Endothelial cell of umbilical vein (primary cell): ENCODE results near the gene SMCHD1. TPM values are rescaled to one million over a fixed set of nuclear protein-coding genes. Genes with fewer than 3 reads are reported as not detected.

ENCODE experiments used
- BruUV-seq: library from RNA; stranded (reverse); fragments of 400-500 nt; replicated peaks from 2 replicates; lab custom pipeline; 2021; lab: Mats Ljungman, UMichigan
- CTCF ChIA-PET: fragments of 300-600, 350-600 bp; sonication (Branson Sonifier 250); formaldehyde crosslinking; loops from one replicate; lab custom pipeline; 2021; ENCODE audit warnings: antibody characterized with exemption, inconsistent platforms; lab: Charles Lee
- POLR2A ChIA-PET: fragments of 300-600, 350-600 bp; sonication (Branson Sonifier 250); formaldehyde crosslinking; loops from one replicate; lab custom pipeline; 2021; ENCODE audit warnings: antibody characterized with exemption, inconsistent platforms; lab: Charles Lee
- DNase-seq: peaks from one replicate; pipeline ENCODE4 v3.0.0-alpha.2; 2011; ENCODE audit warnings: low read depth, low spot score
- FAIRE-seq: peaks from 2 replicates; lab custom pipeline; 2011; peaks lifted over from hg19 to GRCh38; lab: Jason Lieb, UNC
- H2AFZ ChIP-seq: 2 replicates; pipeline ENCODE4 v1.6.0; 2012; ENCODE audit warnings: low read depth, low read length, control low read depth, inconsistent platforms
- H3K27ac ChIP-seq: 2 replicates; pipeline ENCODE4 v1.5.1; 2011; ENCODE audit warnings: low read depth, mild to moderate bottlenecking, control low read depth, low read length, moderate library complexity; ENCODE audit not compliant: insufficient read depth
- H3K27me3 ChIP-seq, 2 experiments: 2 replicates each; pipeline versions ENCODE4 v1.6.0 to v1.6.1; 2011; ENCODE audit warnings: low read length in 2 of 2, mixed read lengths in 1 of 2; ENCODE audit not compliant: control insufficient read depth in 2 of 2, insufficient read depth in 2 of 2
- H3K36me3 ChIP-seq, 2 experiments: 2 replicates in 1 of 2; 3 replicates in 1 of 2; pipeline ENCODE4 v1.5.1; 2011; ENCODE audit warnings: low read length in 2 of 2, mild to moderate bottlenecking in 1 of 2, moderate library complexity in 1 of 2; ENCODE audit not compliant: control insufficient read depth in 2 of 2, insufficient read depth in 2 of 2; ENCODE audit errors: extremely low read depth in 1 of 2
- H3K4me1 ChIP-seq: 3 replicates; pipeline ENCODE4 v1.5.1; 2011; ENCODE audit warnings: mild to moderate bottlenecking, low read length; ENCODE audit not compliant: control insufficient read depth, insufficient read depth; ENCODE audit errors: extremely low read depth
- H3K4me2 ChIP-seq: 2 replicates; pipeline ENCODE4 v1.6.1; 2011; ENCODE audit warnings: low read length, control low read depth, mixed read lengths; ENCODE audit not compliant: insufficient read depth
- H3K4me3 ChIP-seq, 3 experiments: fragments of 200-600 bp in 1 of 3; sonication (generic), shearing (Covaris generic) in 1 of 3; replicated peaks in 1 of 3; 2 replicates each; pipeline ENCODE4 v1.5.1; 2011 to 2016; ENCODE audit warnings: control low read depth in 3 of 3, low read length in 3 of 3, mild to moderate bottlenecking in 2 of 3, inconsistent platforms in 1 of 3, low read depth in 1 of 3, moderate library complexity in 1 of 3; ENCODE audit not compliant: insufficient read depth in 1 of 3
- H3K79me2 ChIP-seq: 2 replicates; pipeline ENCODE4 v1.6.0; 2012; ENCODE audit warnings: low read length, inconsistent platforms; ENCODE audit not compliant: control insufficient read depth, insufficient read depth
- H3K9ac ChIP-seq: replicated peaks from 2 replicates; pipeline ENCODE3; 2011; ENCODE audit warnings: low read length, control low read depth; ENCODE audit not compliant: insufficient read depth; ENCODE audit errors: extremely low read depth
- H3K9me1 ChIP-seq: replicated peaks from 3 replicates; pipeline ENCODE4 v1.6.0; 2011; ENCODE audit warnings: mild to moderate bottlenecking, low read length; ENCODE audit not compliant: control insufficient read depth, insufficient read depth; ENCODE audit errors: extremely low read depth
- H3K9me3 ChIP-seq: replicated peaks from 2 replicates; pipeline ENCODE4 v1.5.1; 2012; ENCODE audit warnings: low read length, inconsistent platforms; ENCODE audit not compliant: control insufficient read depth, insufficient read depth
- H4K20me1 ChIP-seq: replicated peaks from 2 replicates; pipeline ENCODE3; 2011; ENCODE audit warnings: mild to moderate bottlenecking, low read length; ENCODE audit not compliant: control insufficient read depth, insufficient read depth; ENCODE audit errors: extremely low read depth
- CTCF ChIP-seq, 2 donors: IDR thresholded peaks; 1 replicate in 1 of 2; 2 replicates in 1 of 2; pipeline ENCODE4 v1.5.1; 2011; ENCODE audit warnings: low read length in 2 of 2, mild to moderate bottlenecking in 2 of 2, moderate library complexity in 2 of 2, control low read depth in 1 of 2, inconsistent platforms in 1 of 2, low read depth in 1 of 2; ENCODE audit not compliant: insufficient read depth in 1 of 2; ENCODE audit errors: extremely low read depth in 1 of 2
- EZH2 ChIP-seq: IDR thresholded peaks from 2 replicates; pipeline ENCODE4 v1.6.1; 2012; ENCODE audit warnings: borderline replicate concordance, low read depth, mild to moderate bottlenecking, moderate library complexity, low read length, inconsistent platforms; ENCODE audit not compliant: severe bottlenecking
- FOS ChIP-seq: IDR thresholded peaks from 2 replicates; pipeline ENCODE4 v1.6.1; 2011; ENCODE audit warnings: mild to moderate bottlenecking, low read length, moderate library complexity, borderline replicate concordance; ENCODE audit not compliant: insufficient read depth
- GATA2 ChIP-seq: IDR thresholded peaks from 2 replicates; pipeline ENCODE4 v1.7.0; 2011; ENCODE audit warnings: low read depth, mild to moderate bottlenecking, moderate library complexity, mixed read lengths, low read length; ENCODE audit not compliant: insufficient read length, insufficient read depth
- JUN ChIP-seq: IDR thresholded peaks from 2 replicates; pipeline ENCODE4 v1.6.1; 2011; ENCODE audit warnings: borderline replicate concordance, low read depth; ENCODE audit not compliant: insufficient read length, insufficient read depth
- MAX ChIP-seq: IDR thresholded peaks from 2 replicates; pipeline ENCODE4 v1.6.1; 2011; ENCODE audit not compliant: insufficient read depth, insufficient read length
- MYC ChIP-seq: IDR thresholded peaks from one replicate; pipeline ENCODE4 v1.6.1; 2011; ENCODE audit warnings: mild to moderate bottlenecking, low read depth, low read length
- POLR2A ChIP-seq: IDR thresholded peaks from 2 replicates; pipeline ENCODE4 v1.6.1; 2012; ENCODE audit warnings: low read depth, mild to moderate bottlenecking, control low read depth, low read length
- POLR2AphosphoS5 ChIP-seq: IDR thresholded peaks from 2 replicates; pipeline ENCODE4 v1.6.1; 2012; ENCODE audit warnings: low read depth, mild to moderate bottlenecking, control low read depth, low read length, moderate library complexity; ENCODE audit not compliant: insufficient read depth
- dilution Hi-C: fragments of 300-500 bp; cut with MboI; formaldehyde crosslinking; loops from one replicate; pipeline ENCODE4 v1.15.0; 2019; ENCODE audit warnings: low sequenced_read_pairs; ENCODE audit not compliant: extremely low pct_ligation_motif_present
- intact Hi-C: fragments of 100-400 bp; cut with micrococcal nuclease; formaldehyde crosslinking; loops from one replicate; pipeline ENCODE4 v1.10.0; 2022
- polyA plus RNA-seq, 4 experiments: library from polyadenylated mRNA; depleted of rRNA in 3 of 4; stranded (reverse) in 3 of 4; unstranded in 1 of 4; fragments of >200 nt; gene quantifications; 2 replicates each; pipeline versions ENCODE4 v1.2.1 to v1.2.3, GENCODE V29; 2011 to 2012; ENCODE audit warnings: missing spikeins in 1 of 4
- total RNA-seq: library from RNA; stranded (reverse); gene quantifications from 2 replicates; pipeline ENCODE4 v1.2.3, GENCODE V29; 2021

The SMCHD1 gene
- total and polyA plus RNA-seq, 2 donors (not counting 3 experiments of a cell fraction or from before 2014, with no cell fraction given), result 7.4 to 39.9 TPM

GRCh38 chr18:2776601-2777000 lies 121.1 kb downstream of the SMCHD1 start:
- H3K4me2 ChIP-seq, result no peak overlapping the region
- no peak overlapping the region for H2AFZ ChIP-seq
- dilution Hi-C loops, result no loop called here
- no peak overlapping the region for H3K4me3 ChIP-seq
- no peaks in the 10 kb centered on the region for H3K27me3 ChIP-seq
- no peaks in the 10 kb centered on the region for H3K9me1 ChIP-seq
- H3K27ac ChIP-seq, result peak overlapping the region; percentile 71
- no peaks in the 10 kb centered on the region for H4K20me1 ChIP-seq
- FAIRE-seq (peak; percentile 35), DNase-seq (peak; percentile 92)
- BruUV-seq, result no TSS peak
- H3K79me2 ChIP-seq, result no peaks in the 10 kb centered on the region
- no peaks in the 10 kb centered on the region for H3K9me3 ChIP-seq
- intact Hi-C loops, result loop anchor here (1.0 to 5.0 kb wide), 2 partner anchors 131 to 471 kb away; partner anchors contain the start of gene MYL12A
- CTCF ChIA-PET, result interaction anchor here (0.6 to 1.5 kb wide), 6 partner anchors 9 to 469 kb away, joined by 3 to 5 read pairs (median 4); no protein-coding TSS in a partner anchor
- peak overlapping the region; percentile 29 for H3K9ac ChIP-seq
- POLR2A ChIA-PET, result no interaction called here
- TF ChIP-seq JUN (peak; percentile 44), FOS (peak; percentile 16), CTCF (IDR thresholded peaks at IDR 0.05; ENCODE audit: extremely low read depth in 1 of 2, insufficient read depth in 1 of 2, low read depth in 1 of 2, low read length in 2 of 2) (no peak), POLR2A (peak; percentile 41), MAX (no peak), GATA2 (peak; percentile 60), POLR2AphosphoS5 (peak; percentile 63), MYC (no peak), EZH2 (no peak)
- peaks cover 3 to 7% of the 10 kb centered on the region in 2 experiments for H3K36me3 ChIP-seq
- peaks cover 7% of the 10 kb centered on the region for H3K4me1 ChIP-seq
